GM21360 (cell line): ENCODE results near the gene PHOX2A.
"Not testable (repeated sequence)": the region's sequence is repeated elsewhere in the genome, so short reads cannot be mapped to it uniquely, and the experiment has no call there.

ENCODE experiments used
- ATAC-seq: cut with Tn5 transposase; IDR thresholded peaks from one replicate; pipeline ENCODE4 v1.9.1; 2021; ENCODE audit warnings: mild to moderate bottlenecking, moderate library complexity; ENCODE audit not compliant: unreplicated experiment

PHOX2A gene

GRCh38 chr11:72244060-72244360 is at the start of gene PHOX2A:
Gene PHOX2A (minus strand): TSS chr11:72244176. CDS start chr11:72244004, 172 bp downstream.
- ATAC-seq = no peak

- ATAC-seq = no peak
These were observed 49.4 kb upstream of the PHOX2A start for GRCh38 chr11:72293391-72293790.

- ATAC-seq = no peak
These were observed 48.3 kb upstream of the PHOX2A start for GRCh38 chr11:72292106-72292785.

GRCh38 chr11:72290741-72291140 is 46.8 kb upstream of the PHOX2A start:
- ATAC-seq = not testable (repeated sequence)

- ATAC-seq = no peak
These were observed 43.3 kb upstream of the PHOX2A start for GRCh38 chr11:72287293-72287692.

- no peak for ATAC-seq
These were observed 40.0 kb upstream of the PHOX2A start for GRCh38 chr11:72283947-72284346.

- ATAC-seq = no peak
These were observed 36.8 kb upstream of the PHOX2A start for GRCh38 chr11:72280726-72281315.

GRCh38 chr11:72280037-72280436 is 36.1 kb upstream of the PHOX2A start:
- ATAC-seq = no peak

GRCh38 chr11:72278905-72279304 is 34.9 kb upstream of the PHOX2A start:
- no peak for ATAC-seq

GRCh38 chr11:72274435-72274834 is 30.5 kb upstream of the PHOX2A start:
- no peak for ATAC-seq

GRCh38 chr11:72271980-72272379 is 28.0 kb upstream of the PHOX2A start:
- no peak for ATAC-seq

- no peak for ATAC-seq
These were observed 24.1 kb upstream of the PHOX2A start for GRCh38 chr11:72267956-72268617.

GRCh38 chr11:72266960-72267359 is 23.0 kb upstream of the PHOX2A start:
- ATAC-seq = not testable (repeated sequence)

GRCh38 chr11:72265951-72266350 is 22.0 kb upstream of the PHOX2A start:
- ATAC-seq = no peak

GRCh38 chr11:72263361-72263760 is 19.4 kb upstream of the PHOX2A start:
- ATAC-seq = no peak

- no peak for ATAC-seq
These were observed 16.6 kb upstream of the PHOX2A start for GRCh38 chr11:72260574-72260973.

- ATAC-seq = no peak
These were observed 15.5 kb upstream of the PHOX2A start for GRCh38 chr11:72259490-72259889.

- ATAC-seq = no peak
These were observed 13.6 kb upstream of the PHOX2A start for GRCh38 chr11:72257570-72257969.

- no peak for ATAC-seq
These were observed 10.5 kb upstream of the PHOX2A start for GRCh38 chr11:72254299-72254993.

- ATAC-seq = no peak
These were observed 9.4 kb upstream of the PHOX2A start for GRCh38 chr11:72253392-72253791.

GRCh38 chr11:72251614-72252013 is 7.6 kb upstream of the PHOX2A start:
- ATAC-seq = no peak
